Smooth muscle cell (in vitro differentiated cells): Measurements from ENCODE around the gene CNOT11. TPM values are rescaled to one million over a fixed set of nuclear protein-coding genes. Genes with fewer than 3 reads are reported as not detected.

ENCODE experiments used
- DNase-seq: peaks from one replicate; lab custom pipeline; 2025; ENCODE audit not compliant: unreplicated experiment; lab: John Stamatoyannopoulos, UW
- H2AFZ ChIP-seq: fragments of 200-600 bp; sonication (generic); 2 replicates; pipeline ENCODE4 v1.6.0; 2016; ENCODE audit warnings: antibody characterized with exemption, low read depth, mild to moderate bottlenecking
- H3F3A ChIP-seq: fragments of 200-600 bp; sonication (generic); 2 replicates; pipeline ENCODE4 v1.6.0; 2017; ENCODE audit warnings: antibody characterized with exemption, low read depth
- H3K27ac ChIP-seq: fragments of 200-600 bp; sonication (generic); 2 replicates; pipeline ENCODE4 v1.5.1; 2016; ENCODE audit warnings: low read depth, mild to moderate bottlenecking
- H3K27me3 ChIP-seq: fragments of 200-600 bp; sonication (generic); 2 replicates; pipeline ENCODE4 v1.6.1; 2016; ENCODE audit warnings: low read depth, mild to moderate bottlenecking
- H3K36me3 ChIP-seq: fragments of 200-600 bp; sonication (generic); 2 replicates; pipeline ENCODE4 v1.5.1; 2016; ENCODE audit warnings: low read depth
- H3K4me1 ChIP-seq: fragments of 200-600 bp; sonication (generic); 2 replicates; pipeline ENCODE4 v1.5.1; 2016; ENCODE audit warnings: low read depth
- H3K4me2 ChIP-seq: fragments of 200-600 bp; sonication (generic); 2 replicates; pipeline ENCODE4 v1.6.0; 2016; ENCODE audit warnings: mild to moderate bottlenecking
- H3K4me3 ChIP-seq: fragments of 200-600 bp; sonication (generic); 2 replicates; pipeline ENCODE4 v1.5.1; 2016; ENCODE audit warnings: mild to moderate bottlenecking
- H3K79me2 ChIP-seq: fragments of 200-600 bp; sonication (generic); 2 replicates; pipeline ENCODE4 v1.6.0; 2016; ENCODE audit warnings: low read depth, mild to moderate bottlenecking
- H3K9ac ChIP-seq: fragments of 200-600 bp; sonication (generic); 2 replicates; pipeline ENCODE4 v1.6.0; 2016; ENCODE audit warnings: low read depth
- H3K9me3 ChIP-seq: fragments of 200-600 bp; sonication (generic); replicated peaks from 2 replicates; pipeline ENCODE4 v1.5.1; 2016; ENCODE audit warnings: low read depth
- H4K20me1 ChIP-seq: fragments of 200-600 bp; sonication (generic); 2 replicates; pipeline ENCODE4 v1.6.0; 2016; ENCODE audit warnings: low read depth
- CTCF ChIP-seq: fragments of 200-600 bp; sonication (generic); IDR thresholded peaks from 2 replicates; pipeline ENCODE4 v1.5.1; 2017; ENCODE audit warnings: borderline replicate concordance, mild to moderate bottlenecking, antibody characterized with exemption; ENCODE audit not compliant: insufficient read depth, poor library complexity, severe bottlenecking
- WGBS: methylation state at CpG from one replicate; pipeline ENCODE4 v1.1.7; 2016; ENCODE audit warnings: low lambda C conversion rate; 5-methylcytosine and 5-hydroxymethylcytosine counted together
- polyA plus RNA-seq: library from polyadenylated mRNA; unstranded; fragments of >200 nt; fragmentation: Nextera tagmentation; extraction: Ambion mirVana; gene quantifications from 2 replicates; pipeline ENCODE4 v1.2.1, GENCODE V29; 2016
- total RNA-seq: library from RNA; depleted of rRNA; stranded (reverse); fragments of >200 nt; gene quantifications from 2 replicates; pipeline ENCODE4 v1.2.3, GENCODE V29; 2014

The CNOT11 gene
- total and polyA plus RNA-seq, 2 experiments from 2014 or later, result 50.0 to 65.2 TPM

- 88% methylated on average over 1 of the region's 1 CpG for WGBS
- H4K20me1 ChIP-seq, result peaks cover 87% of the 10 kb centered on the region
- no peak for TF ChIP-seq CTCF
These were observed 51.0 kb downstream of the CNOT11 start for GRCh38 chr2:101303688-101304087.

GRCh38 chr2:101305035-101305434 is 52.3 kb downstream of the CNOT11 start:
- Histone ChIP-seq H3K9me3 (no peaks in the 10 kb centered on the region), H3K79me2 (peaks cover 69% of the 10 kb centered on the region), H3K27me3 (no peaks in the 10 kb centered on the region), H3K27ac (peak overlapping the region; percentile 97), H3K4me3 (peak overlapping the region; percentile 74), H3K9ac (peak overlapping the region; percentile 63), H3F3A (no peaks in the 10 kb centered on the region), H2AFZ (no peak overlapping the region), H3K4me1 (peaks cover 7% of the 10 kb centered on the region), H3K36me3 (no peaks in the 10 kb centered on the region), H4K20me1 (peaks cover 74% of the 10 kb centered on the region), H3K4me2 (peak overlapping the region; percentile 95)
- no peak for DNase-seq
- no peak for TF ChIP-seq CTCF
- WGBS, result 69% methylated on average over 4 of the region's 4 CpGs

More at GRCh38 chr2:101303688-101304087, 51.0 kb downstream of the CNOT11 start:
- Histone ChIP-seq H3K27me3 (no peaks in the 10 kb centered on the region), H3F3A (no peaks in the 10 kb centered on the region), H3K9ac (no peak overlapping the region), H3K4me3 (no peak overlapping the region), H2AFZ (no peak overlapping the region), H3K27ac (no peak overlapping the region), H3K4me2 (no peak overlapping the region), H3K36me3 (no peaks in the 10 kb centered on the region), H3K9me3 (no peaks in the 10 kb centered on the region), H3K79me2 (peaks cover 82% of the 10 kb centered on the region), H3K4me1 (peaks cover 7% of the 10 kb centered on the region)
- DNase-seq, result no peak

GRCh38 chr2:101305492-101306078 is 52.9 kb downstream of the CNOT11 start:
- Histone ChIP-seq H3K4me2 (peak overlapping the region; percentile 95), H3K79me2 (peaks cover 63% of the 10 kb centered on the region), H3K36me3 (no peaks in the 10 kb centered on the region), H3K27ac (peak overlapping the region; percentile 97), H3K9me3 (no peaks in the 10 kb centered on the region), H4K20me1 (peaks cover 68% of the 10 kb centered on the region), H3F3A (no peaks in the 10 kb centered on the region), H3K4me1 (peaks cover 7% of the 10 kb centered on the region), H3K4me3 (peak overlapping the region; percentile 74), H2AFZ (no peak overlapping the region), H3K9ac (peak overlapping the region; percentile 87), H3K27me3 (no peaks in the 10 kb centered on the region)
- no peak for DNase-seq
- no peak for TF ChIP-seq CTCF
- 27% methylated on average over 7 of the region's 7 CpGs for WGBS

GRCh38 chr2:101306410-101306809 is 53.7 kb downstream of the CNOT11 start:
- no peak for DNase-seq
- Histone ChIP-seq H3K9ac (peak overlapping the region; percentile 87), H3K4me3 (peak overlapping the region; percentile 74), H3K27ac (peak overlapping the region; percentile 97), H2AFZ (no peak overlapping the region), H3K79me2 (peaks cover 55% of the 10 kb centered on the region), H3K36me3 (no peaks in the 10 kb centered on the region), H4K20me1 (peaks cover 60% of the 10 kb centered on the region), H3K27me3 (no peaks in the 10 kb centered on the region), H3K4me1 (peaks cover 7% of the 10 kb centered on the region), H3K4me2 (peak overlapping the region; percentile 95), H3K9me3 (no peaks in the 10 kb centered on the region), H3F3A (no peaks in the 10 kb centered on the region)
- no peak for TF ChIP-seq CTCF
- WGBS, result 49% methylated on average over 7 of the region's 7 CpGs
